K562 (cell line): ENCODE data around the gene MANEAL. TPM values are rescaled to one million over a fixed set of nuclear protein-coding genes. Genes with fewer than 3 reads are reported as not detected.

Experiments used
- CBX2 ChIP-seq: fragments of 200-600 bp; sonication (generic); IDR thresholded peaks from one replicate; pipeline ENCODE4 v1.6.1; 2012; ENCODE audit warnings: mild to moderate bottlenecking, low read length, inconsistent platforms; ENCODE audit not compliant: insufficient read depth, poor library complexity, severe bottlenecking
- CBX3 ChIP-seq, 2 experiments: IDR thresholded peaks; 1 replicate in 1 of 2; 2 replicates in 1 of 2; pipeline ENCODE4 v1.6.1; 2012; ENCODE audit warnings: inconsistent platforms in 2 of 2, low read length in 2 of 2, borderline replicate concordance in 1 of 2, control low read depth in 1 of 2
- FOXA3 ChIP-seq, 2 experiments: fragments of 450-650 bp in 1 of 2; sonication (generic) in 1 of 2; formaldehyde crosslinking; IDR thresholded peaks in 1 of 2; conservative IDR thresholded peaks in 1 of 2; 2 replicates each; pipeline versions ENCODE4 v1.4.0 to v1.8.0; 2020 to 2022; ENCODE audit warnings: mild to moderate bottlenecking in 2 of 2, missing genetic modification reagents in 1 of 2
- NFRKB ChIP-seq: fragments of 450-650 bp; IDR thresholded peaks from 2 replicates; pipeline ENCODE4 v1.6.1; 2016; ENCODE audit warnings: low read depth
- NR1H2 ChIP-seq: sonication (generic); formaldehyde crosslinking; IDR thresholded peaks from 2 replicates; pipeline ENCODE4 v1.4.0; 2020; ENCODE audit warnings: mild to moderate bottlenecking, missing genetic modification reagents
- TFAM ChIP-seq: fragments of 250-450 bp; sonication (Bioruptor Pico); conservative IDR thresholded peaks from 2 replicates; pipeline ENCODE4 v1.5.0; 2021; ENCODE audit warnings: mild to moderate bottlenecking, moderate library complexity
- XRCC3 ChIP-seq: fragments of 450-650 bp; IDR thresholded peaks from 2 replicates; pipeline ENCODE4 v1.6.1; 2017; ENCODE audit warnings: mild to moderate bottlenecking, moderate library complexity
- ZBTB12 ChIP-seq: fragments of 250-450 bp; sonication (Bioruptor Pico); IDR thresholded peaks from 2 replicates; pipeline ENCODE4 v1.4.0; 2020
- ZKSCAN8 ChIP-seq: fragments of 200-800 bp; sonication (Bioruptor generic); IDR thresholded peaks from 2 replicates; pipeline ENCODE4 v1.6.1; 2016; ENCODE audit warnings: missing genetic modification characterization, missing compliant biosample characterization
- ZNF583 ChIP-seq: fragments of 250-450 bp; sonication (Bioruptor Pico); IDR thresholded peaks from 2 replicates; pipeline ENCODE4 v1.4.0; 2020
- ZNF766 ChIP-seq: fragments of 200-800 bp; sonication (Bioruptor generic); conservative IDR thresholded peaks from 2 replicates; pipeline ENCODE4 v1.6.1; 2016; ENCODE audit warnings: missing genetic modification characterization, missing compliant biosample characterization
- polyA plus RNA-seq, 8 experiments: library from polyadenylated mRNA; depleted of rRNA in 4 of 8; stranded (reverse) in 5 of 8; unstranded in 3 of 8; fragments of >200 nt; fragmentation: Nextera tagmentation in 2 of 8; fragmentation: Illumina TruSeq in 1 of 8; extraction: Ambion mirVana in 2 of 8; extraction: Trizol in 1 of 8; gene quantifications; 2 replicates each; pipeline versions ENCODE4 v1.2.1 to v1.2.3, GENCODE V29; 2011 to 2014; ENCODE audit warnings: inconsistent platforms in 1 of 8, missing spikeins in 1 of 8
- total RNA-seq, 7 experiments: library from RNA; depleted of rRNA in 6 of 7; stranded (reverse); fragments of >200 nt in 6 of 7; fragmentation: Illumina TruSeq in 2 of 7; extraction: Trizol in 2 of 7; gene quantifications; 2 replicates each; pipeline versions ENCODE4 v1.2.1 to v1.2.3, GENCODE V29; 2011 to 2021; ENCODE audit warnings: low replicate concordance in 1 of 7
- TF ChIP-seq, protein P1 (sequence below): fragments of 200-600 bp; sonication (generic); IDR thresholded peaks from one replicate; pipeline ENCODE4 v1.6.1; 2012; ENCODE audit warnings: mild to moderate bottlenecking, low read depth, low read length, inconsistent platforms
- TF ChIP-seq, protein P2 (sequence below): fragments of 450-650 bp; IDR thresholded peaks from 2 replicates; pipeline ENCODE4 v1.6.1; 2018; ENCODE audit warnings: mild to moderate bottlenecking, low read depth; ENCODE audit not compliant: partially characterized antibody

The MANEAL gene
- total and polyA plus RNA-seq, 9 of the 15 experiments (the other 6 are each of a cell fraction or from before 2014, with no cell fraction given), result 0.37 to 3.2 (median 1.2) TPM

DNA sequence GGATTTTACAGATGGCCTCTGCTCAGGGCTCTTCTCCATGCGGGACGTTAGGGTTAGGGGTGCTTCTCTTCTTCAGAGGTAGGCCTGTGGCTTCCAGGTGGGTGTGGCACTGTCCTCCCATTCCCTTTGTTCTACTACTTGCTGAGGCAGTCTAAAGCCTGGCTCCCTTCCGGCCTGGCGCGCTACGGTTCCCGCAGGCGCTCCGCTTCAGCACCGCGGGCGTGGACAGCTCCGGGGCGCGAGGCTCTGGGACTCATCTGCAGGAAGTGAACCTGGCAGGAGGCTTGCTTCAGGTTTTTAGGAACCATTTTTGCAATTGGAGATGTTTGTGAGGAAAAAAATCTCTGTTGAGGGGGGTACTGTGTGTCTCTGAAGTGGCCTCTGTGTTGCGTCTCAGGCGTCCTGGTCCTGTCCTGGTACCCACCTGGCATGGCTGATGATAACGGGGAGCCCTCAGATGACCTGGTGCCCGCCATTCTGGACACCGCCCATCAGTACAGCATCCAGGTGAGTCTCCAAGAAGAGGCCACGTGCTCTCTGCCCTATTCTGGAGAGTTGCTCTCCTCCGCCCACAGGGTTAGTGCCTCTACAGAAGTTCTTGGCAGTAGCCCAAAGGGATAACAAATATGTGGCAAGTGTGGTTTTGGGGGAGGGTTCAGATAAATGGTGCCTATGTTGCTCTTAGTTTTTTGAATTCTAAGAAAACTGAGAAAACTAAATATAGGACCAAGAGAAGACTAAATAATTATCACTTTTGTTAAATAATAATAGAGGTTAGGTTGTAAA, 1.9 kb downstream of the MANEAL start (continued):
- TF ChIP-seq, protein P1, sequence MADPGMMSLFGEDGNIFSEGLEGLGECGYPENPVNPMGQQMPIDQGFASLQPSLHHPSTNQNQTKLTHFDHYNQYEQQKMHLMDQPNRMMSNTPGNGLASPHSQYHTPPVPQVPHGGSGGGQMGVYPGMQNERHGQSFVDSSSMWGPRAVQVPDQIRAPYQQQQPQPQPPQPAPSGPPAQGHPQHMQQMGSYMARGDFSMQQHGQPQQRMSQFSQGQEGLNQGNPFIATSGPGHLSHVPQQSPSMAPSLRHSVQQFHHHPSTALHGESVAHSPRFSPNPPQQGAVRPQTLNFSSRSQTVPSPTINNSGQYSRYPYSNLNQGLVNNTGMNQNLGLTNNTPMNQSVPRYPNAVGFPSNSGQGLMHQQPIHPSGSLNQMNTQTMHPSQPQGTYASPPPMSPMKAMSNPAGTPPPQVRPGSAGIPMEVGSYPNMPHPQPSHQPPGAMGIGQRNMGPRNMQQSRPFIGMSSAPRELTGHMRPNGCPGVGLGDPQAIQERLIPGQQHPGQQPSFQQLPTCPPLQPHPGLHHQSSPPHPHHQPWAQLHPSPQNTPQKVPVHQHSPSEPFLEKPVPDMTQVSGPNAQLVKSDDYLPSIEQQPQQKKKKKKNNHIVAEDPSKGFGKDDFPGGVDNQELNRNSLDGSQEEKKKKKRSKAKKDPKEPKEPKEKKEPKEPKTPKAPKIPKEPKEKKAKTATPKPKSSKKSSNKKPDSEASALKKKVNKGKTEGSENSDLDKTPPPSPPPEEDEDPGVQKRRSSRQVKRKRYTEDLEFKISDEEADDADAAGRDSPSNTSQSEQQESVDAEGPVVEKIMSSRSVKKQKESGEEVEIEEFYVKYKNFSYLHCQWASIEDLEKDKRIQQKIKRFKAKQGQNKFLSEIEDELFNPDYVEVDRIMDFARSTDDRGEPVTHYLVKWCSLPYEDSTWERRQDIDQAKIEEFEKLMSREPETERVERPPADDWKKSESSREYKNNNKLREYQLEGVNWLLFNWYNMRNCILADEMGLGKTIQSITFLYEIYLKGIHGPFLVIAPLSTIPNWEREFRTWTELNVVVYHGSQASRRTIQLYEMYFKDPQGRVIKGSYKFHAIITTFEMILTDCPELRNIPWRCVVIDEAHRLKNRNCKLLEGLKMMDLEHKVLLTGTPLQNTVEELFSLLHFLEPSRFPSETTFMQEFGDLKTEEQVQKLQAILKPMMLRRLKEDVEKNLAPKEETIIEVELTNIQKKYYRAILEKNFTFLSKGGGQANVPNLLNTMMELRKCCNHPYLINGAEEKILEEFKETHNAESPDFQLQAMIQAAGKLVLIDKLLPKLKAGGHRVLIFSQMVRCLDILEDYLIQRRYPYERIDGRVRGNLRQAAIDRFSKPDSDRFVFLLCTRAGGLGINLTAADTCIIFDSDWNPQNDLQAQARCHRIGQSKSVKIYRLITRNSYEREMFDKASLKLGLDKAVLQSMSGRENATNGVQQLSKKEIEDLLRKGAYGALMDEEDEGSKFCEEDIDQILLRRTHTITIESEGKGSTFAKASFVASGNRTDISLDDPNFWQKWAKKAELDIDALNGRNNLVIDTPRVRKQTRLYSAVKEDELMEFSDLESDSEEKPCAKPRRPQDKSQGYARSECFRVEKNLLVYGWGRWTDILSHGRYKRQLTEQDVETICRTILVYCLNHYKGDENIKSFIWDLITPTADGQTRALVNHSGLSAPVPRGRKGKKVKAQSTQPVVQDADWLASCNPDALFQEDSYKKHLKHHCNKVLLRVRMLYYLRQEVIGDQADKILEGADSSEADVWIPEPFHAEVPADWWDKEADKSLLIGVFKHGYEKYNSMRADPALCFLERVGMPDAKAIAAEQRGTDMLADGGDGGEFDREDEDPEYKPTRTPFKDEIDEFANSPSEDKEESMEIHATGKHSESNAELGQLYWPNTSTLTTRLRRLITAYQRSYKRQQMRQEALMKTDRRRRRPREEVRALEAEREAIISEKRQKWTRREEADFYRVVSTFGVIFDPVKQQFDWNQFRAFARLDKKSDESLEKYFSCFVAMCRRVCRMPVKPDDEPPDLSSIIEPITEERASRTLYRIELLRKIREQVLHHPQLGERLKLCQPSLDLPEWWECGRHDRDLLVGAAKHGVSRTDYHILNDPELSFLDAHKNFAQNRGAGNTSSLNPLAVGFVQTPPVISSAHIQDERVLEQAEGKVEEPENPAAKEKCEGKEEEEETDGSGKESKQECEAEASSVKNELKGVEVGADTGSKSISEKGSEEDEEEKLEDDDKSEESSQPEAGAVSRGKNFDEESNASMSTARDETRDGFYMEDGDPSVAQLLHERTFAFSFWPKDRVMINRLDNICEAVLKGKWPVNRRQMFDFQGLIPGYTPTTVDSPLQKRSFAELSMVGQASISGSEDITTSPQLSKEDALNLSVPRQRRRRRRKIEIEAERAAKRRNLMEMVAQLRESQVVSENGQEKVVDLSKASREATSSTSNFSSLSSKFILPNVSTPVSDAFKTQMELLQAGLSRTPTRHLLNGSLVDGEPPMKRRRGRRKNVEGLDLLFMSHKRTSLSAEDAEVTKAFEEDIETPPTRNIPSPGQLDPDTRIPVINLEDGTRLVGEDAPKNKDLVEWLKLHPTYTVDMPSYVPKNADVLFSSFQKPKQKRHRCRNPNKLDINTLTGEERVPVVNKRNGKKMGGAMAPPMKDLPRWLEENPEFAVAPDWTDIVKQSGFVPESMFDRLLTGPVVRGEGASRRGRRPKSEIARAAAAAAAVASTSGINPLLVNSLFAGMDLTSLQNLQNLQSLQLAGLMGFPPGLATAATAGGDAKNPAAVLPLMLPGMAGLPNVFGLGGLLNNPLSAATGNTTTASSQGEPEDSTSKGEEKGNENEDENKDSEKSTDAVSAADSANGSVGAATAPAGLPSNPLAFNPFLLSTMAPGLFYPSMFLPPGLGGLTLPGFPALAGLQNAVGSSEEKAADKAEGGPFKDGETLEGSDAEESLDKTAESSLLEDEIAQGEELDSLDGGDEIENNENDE, result no peak
- 0 out of 4 replicates have a peak, but pooled peaks of 1 of the 2 experiments have one; percentile 39 for TF ChIP-seq FOXA3 (CRISPR knock-in tag; conservative IDR thresholded peaks at IDR 0.05 in 1 of 2, IDR thresholded peaks at IDR 0.05 in 1 of 2)
- no peak for TF ChIP-seq TFAM
- no peak for TF ChIP-seq NFRKB
- TF ChIP-seq ZBTB12 (CRISPR knock-in tag), result 0 out of 2 replicates have a peak, but pooled peaks have one; percentile 14
- no peak for TF ChIP-seq NR1H2
- TF ChIP-seq, protein P2, sequence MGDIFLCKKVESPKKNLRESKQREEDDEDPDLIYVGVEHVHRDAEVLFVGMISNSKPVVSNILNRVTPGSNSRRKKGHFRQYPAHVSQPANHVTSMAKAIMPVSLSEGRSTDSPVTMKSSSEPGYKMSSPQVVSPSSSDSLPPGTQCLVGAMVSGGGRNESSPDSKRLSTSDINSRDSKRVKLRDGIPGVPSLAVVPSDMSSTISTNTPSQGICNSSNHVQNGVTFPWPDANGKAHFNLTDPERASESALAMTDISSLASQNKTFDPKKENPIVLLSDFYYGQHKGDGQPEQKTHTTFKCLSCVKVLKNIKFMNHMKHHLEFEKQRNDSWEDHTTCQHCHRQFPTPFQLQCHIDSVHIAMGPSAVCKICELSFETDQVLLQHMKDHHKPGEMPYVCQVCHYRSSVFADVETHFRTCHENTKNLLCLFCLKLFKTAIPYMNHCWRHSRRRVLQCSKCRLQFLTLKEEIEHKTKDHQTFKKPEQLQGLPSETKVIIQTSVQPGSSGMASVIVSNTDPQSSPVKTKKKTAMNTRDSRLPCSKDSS, result no peak
- TF ChIP-seq ZNF583, result no peak
- TF ChIP-seq ZNF766 (CRISPR knock-in tag), result no peak; the same call in 1 of the 2 replicates
- TF ChIP-seq XRCC3, result no peak
- no peak for TF ChIP-seq CBX2
- no peak for TF ChIP-seq ZKSCAN8 (CRISPR knock-in tag)
- no peak; a peak in 1 of 3 replicates for TF ChIP-seq CBX3 (IDR thresholded peaks at IDR 0.05; ENCODE audit: borderline replicate concordance in 1 of 2, low read length in 2 of 2)
